ENCODE results near the gene ANKRD52.

- TF ChIP-seq CEBPB (IDR thresholded peaks at IDR 0.05) (no peak), MAX (IDR thresholded peaks at IDR 0.05) (peak; percentile 52; the same call in 1 of the 2 replicates)
These were observed at the start of gene ANKRD52 for GRCh38 chr12:56258068-56258819.

Data from A549 (cell line).